Chondrocyte (in vitro differentiated cells): ENCODE results near the gene VPS39. TPM values are rescaled to one million over a fixed set of nuclear protein-coding genes. Genes with fewer than 3 reads are reported as not detected.
A peak's percentile ranks its signal among the peaks of the same experiment; 100 is the strongest.

ENCODE experiments used
- DNase-seq: peaks from one replicate; pipeline ENCODE4 v3.0.0; 2021; ENCODE audit warnings: mixed read lengths, low spot score
- H3K27ac Mint-ChIP-seq: one replicate; pipeline ENCODE4 v1.8.0; 2021; ENCODE audit warnings: mild to moderate bottlenecking, moderate library complexity, mixed read lengths; ENCODE audit not compliant: unreplicated experiment
- H3K27me3 Mint-ChIP-seq: 2 replicates; pipeline ENCODE4 v1.8.0; 2021; ENCODE audit warnings: low read depth, mixed read lengths
- H3K36me3 Mint-ChIP-seq: 2 replicates; pipeline ENCODE4 v1.8.0; 2021; ENCODE audit warnings: low read depth, mixed read lengths
- H3K4me1 Mint-ChIP-seq: 2 replicates; pipeline ENCODE4 v1.8.0; 2021; ENCODE audit warnings: low read depth, mild to moderate bottlenecking, mixed read lengths
- H3K4me3 Mint-ChIP-seq: one replicate; pipeline ENCODE4 v1.8.0; 2021; ENCODE audit warnings: mild to moderate bottlenecking, moderate library complexity, mixed read lengths; ENCODE audit not compliant: unreplicated experiment
- H3K9me3 Mint-ChIP-seq: 2 replicates; pipeline ENCODE4 v1.8.0; 2021; ENCODE audit warnings: low read depth, mixed read lengths
- CTCF ChIP-seq: fragments of 200-600 bp; sonication (generic); IDR thresholded peaks from 2 replicates; pipeline ENCODE4 v1.5.0; 2021; ENCODE audit warnings: antibody characterized with exemption, mild to moderate bottlenecking, moderate library complexity
- total RNA-seq: library from RNA; stranded (reverse); gene quantifications from 3 replicates; pipeline ENCODE4 v1.2.1, GENCODE V29; 2021

VPS39 gene
- total RNA-seq, 1 donor from 2014 or later: 53.5 TPM

- no peaks in the 10 kb centered on the region for H3K4me1 Mint-ChIP-seq
- peaks cover 19% of the 10 kb centered on the region for H3K27me3 Mint-ChIP-seq
Measured at GRCh38 chr15:42145546-42146455, 62.3 kb downstream of the VPS39 start.

GRCh38 chr15:42144841-42145375 lies 63.2 kb downstream of the VPS39 start:
- TF ChIP-seq CTCF: no peak
- Mint-ChIP-seq H3K4me3 (no peak overlapping the region), H3K36me3 (peaks cover 2% of the 10 kb centered on the region), H3K27ac (no peak overlapping the region), H3K9me3 (no peaks in the 10 kb centered on the region), H3K4me1 (no peaks in the 10 kb centered on the region), H3K27me3 (peaks cover 20% of the 10 kb centered on the region)
- peak; percentile 51 for DNase-seq

More at GRCh38 chr15:42145546-42146455, 62.3 kb downstream of the VPS39 start:
- TF ChIP-seq CTCF: no peak
- DNase-seq: no peak
- H3K9me3 Mint-ChIP-seq: no peaks in the 10 kb centered on the region
- H3K36me3 Mint-ChIP-seq: peaks cover 2% of the 10 kb centered on the region
- H3K4me3 Mint-ChIP-seq: no peak overlapping the region
- no peak overlapping the region for H3K27ac Mint-ChIP-seq

- no peaks in the 10 kb centered on the region for H3K9me3 Mint-ChIP-seq
- peaks cover 2% of the 10 kb centered on the region for H3K36me3 Mint-ChIP-seq
- TF ChIP-seq CTCF: no peak
- H3K4me1 Mint-ChIP-seq: no peaks in the 10 kb centered on the region
- DNase-seq: peak; percentile 69
- H3K4me3 Mint-ChIP-seq: no peak overlapping the region
- H3K27ac Mint-ChIP-seq: no peak overlapping the region
- peaks cover 27% of the 10 kb centered on the region for H3K27me3 Mint-ChIP-seq
Measured at GRCh38 chr15:42143866-42144625, 64.1 kb downstream of the VPS39 start.

- Mint-ChIP-seq H3K4me3 (no peak overlapping the region), H3K4me1 (no peaks in the 10 kb centered on the region), H3K27me3 (peaks cover 25% of the 10 kb centered on the region), H3K36me3 (peaks cover 2% of the 10 kb centered on the region), H3K9me3 (no peaks in the 10 kb centered on the region), H3K27ac (no peak overlapping the region)
- DNase-seq: peak; percentile 58
- TF ChIP-seq CTCF: no peak
Measured at GRCh38 chr15:42143356-42143755, 64.7 kb downstream of the VPS39 start.
